CD14-positive monocyte (primary cell): Measurements from ENCODE around the gene MARK4. TPM values are rescaled to one million over a fixed set of nuclear protein-coding genes. Genes with fewer than 3 reads are reported as not detected.
A peak's percentile ranks its signal among the peaks of the same experiment; 100 is the strongest.

Experiments
- DNase-seq, 3 donors: peaks; one replicate each; pipeline ENCODE4 v3.0.0-alpha.2; 2011 to 2022
- H2AFZ ChIP-seq: 2 replicates; pipeline ENCODE4 v1.6.0; 2012; ENCODE audit warnings: mild to moderate bottlenecking, low read depth, low read length, inconsistent platforms; ENCODE audit not compliant: insufficient read depth, poor library complexity, severe bottlenecking
- H3K27ac ChIP-seq, 2 donors: 1 replicate in 1 of 2; 2 replicates in 1 of 2; pipeline ENCODE4 v1.5.1; 2012 to 2013; ENCODE audit warnings: low read length in 2 of 2, control low read depth in 1 of 2, inconsistent platforms in 1 of 2, low read depth in 1 of 2, mild to moderate bottlenecking in 1 of 2
- H3K27me3 ChIP-seq, 2 donors: one replicate each; pipeline versions ENCODE4 v1.6.0 to v1.6.1; 2011 to 2013; ENCODE audit warnings: low read length in 2 of 2; ENCODE audit not compliant: control insufficient read depth in 2 of 2, insufficient read depth in 2 of 2
- H3K36me3 ChIP-seq, 2 donors: replicated peaks in 1 of 2; 1 replicate in 1 of 2; 2 replicates in 1 of 2; pipeline versions ENCODE4 v1.5.1 to v1.6.1; 2012 to 2013; ENCODE audit warnings: low read length in 2 of 2, control low read depth in 1 of 2, inconsistent platforms in 1 of 2, mild to moderate bottlenecking in 1 of 2; ENCODE audit not compliant: insufficient read depth in 2 of 2, control insufficient read depth in 1 of 2
- H3K4me1 ChIP-seq, 2 donors: 1 replicate in 1 of 2; 2 replicates in 1 of 2; pipeline versions ENCODE4 v1.5.1 to v1.6.1; 2012 to 2013; ENCODE audit warnings: low read length in 2 of 2, control low read depth in 1 of 2, inconsistent platforms in 1 of 2, mild to moderate bottlenecking in 1 of 2, moderate library complexity in 1 of 2; ENCODE audit not compliant: insufficient read depth in 2 of 2, control insufficient read depth in 1 of 2
- H3K4me2 ChIP-seq: replicated peaks from 2 replicates; pipeline ENCODE3; 2012; ENCODE audit warnings: low read length, moderate library complexity, mild to moderate bottlenecking; ENCODE audit not compliant: poor library complexity, severe bottlenecking; ENCODE audit errors: extremely low read depth
- H3K4me3 ChIP-seq, 3 experiments: fragments of 200-600 bp in 1 of 3; sonication (generic) in 1 of 3; replicated peaks in 1 of 3; 1 replicate in 2 of 3; 2 replicates in 1 of 3; pipeline ENCODE4 v1.5.1; 2011 to 2013; ENCODE audit warnings: low read length in 3 of 3, mild to moderate bottlenecking in 3 of 3, control low read depth in 2 of 3, low read depth in 2 of 3, inconsistent platforms in 1 of 3, moderate library complexity in 1 of 3
- H3K79me2 ChIP-seq: 2 replicates; pipeline ENCODE4 v1.6.0; 2012; ENCODE audit warnings: mild to moderate bottlenecking, control low read depth, inconsistent platforms, low read length, moderate library complexity; ENCODE audit not compliant: insufficient read depth
- H3K9ac ChIP-seq: 2 replicates; pipeline ENCODE4 v1.6.0; 2017; ENCODE audit warnings: low read length, mild to moderate bottlenecking; ENCODE audit not compliant: insufficient read depth, poor library complexity, severe bottlenecking
- H3K9me3 ChIP-seq, 2 donors: replicated peaks in 1 of 2; 1 replicate in 1 of 2; 2 replicates in 1 of 2; pipeline versions ENCODE4 v1.5.1 to v1.6.1; 2012 to 2013; ENCODE audit warnings: low read length in 2 of 2, control low read depth in 1 of 2; ENCODE audit not compliant: control insufficient read depth in 1 of 2, insufficient read depth in 1 of 2
- H4K20me1 ChIP-seq: 2 replicates; pipeline ENCODE4 v1.6.0; 2012; ENCODE audit warnings: mild to moderate bottlenecking, low read length, control low read depth, moderate library complexity; ENCODE audit not compliant: insufficient read depth
- H3K27ac Mint-ChIP-seq, 7 donors: one replicate each; pipeline ENCODE4 v1.8.0; 2020; ENCODE audit warnings: mild to moderate bottlenecking in 7 of 7, mixed read lengths in 7 of 7, moderate library complexity in 6 of 7, inconsistent platforms in 2 of 7
- H3K27me3 Mint-ChIP-seq, 3 donors: one replicate each; pipeline ENCODE4 v1.8.0; 2021 to 2022; ENCODE audit warnings: low read depth in 3 of 3, mild to moderate bottlenecking in 3 of 3, mixed read lengths in 3 of 3, moderate library complexity in 3 of 3, inconsistent platforms in 1 of 3
- H3K36me3 Mint-ChIP-seq, 2 donors: one replicate each; pipeline ENCODE4 v1.8.0; 2020; ENCODE audit warnings: mixed read lengths in 2 of 2, inconsistent platforms in 1 of 2, mild to moderate bottlenecking in 1 of 2
- H3K4me1 Mint-ChIP-seq: one replicate; pipeline ENCODE4 v1.8.0; 2020; ENCODE audit warnings: mild to moderate bottlenecking, mixed read lengths
- H3K4me3 Mint-ChIP-seq, 2 donors: one replicate each; pipeline ENCODE4 v1.8.0; 2020; ENCODE audit warnings: mild to moderate bottlenecking in 2 of 2, mixed read lengths in 2 of 2, moderate library complexity in 1 of 2
- H3K9me3 Mint-ChIP-seq, 7 donors: one replicate each; pipeline ENCODE4 v1.8.0; 2020 to 2022; ENCODE audit warnings: mixed read lengths in 7 of 7, mild to moderate bottlenecking in 6 of 7, moderate library complexity in 6 of 7, inconsistent platforms in 2 of 7
- WGBS: methylation state at CpG from one replicate; pipeline ENCODE4 v1.1.5; 2013; ENCODE audit warnings: missing lambda C conversion rate; ENCODE audit not compliant: insufficient coverage; 5-methylcytosine and 5-hydroxymethylcytosine counted together
- intact Hi-C, 2 donors: fragments of 100-400 bp; cut with micrococcal nuclease; formaldehyde crosslinking; loops; one replicate each; pipeline versions ENCODE4 v1.15.0 to v1.15.1; 2023
- polyA plus RNA-seq, 3 donors: library from polyadenylated mRNA; depleted of rRNA in 1 of 3; unstranded in 2 of 3; stranded (reverse) in 1 of 3; fragments of 300-500 nt in 2 of 3; fragments of >200 nt in 1 of 3; fragmentation: Illumina TruSeq in 2 of 3; gene quantifications; 1 replicate in 2 of 3; 2 replicates in 1 of 3; pipeline ENCODE4 v1.2.3, GENCODE V29; 2012 to 2021
- TF ChIP-seq, protein P1 (sequence below): fragments of 200-600 bp; IDR thresholded peaks from one replicate; pipeline ENCODE4 v1.8.0; 2022; ENCODE audit warnings: antibody characterized with exemption, mild to moderate bottlenecking

MARK4 gene
- polyA plus RNA-seq, 3 donors, result 0.59 to 18.4 (median 0.69) TPM

GRCh38 chr19:45294291-45295029 is 43.4 kb downstream of the MARK4 start:
- no peaks in the 10 kb centered on the region for H3K79me2 ChIP-seq
- Mint-ChIP-seq H3K36me3 (peaks cover 50 to 86% of the 10 kb centered on the region in 2 donors), H3K4me1 (peaks cover 5% of the 10 kb centered on the region), H3K27ac (peak overlapping the region in 5 of 7 donors; percentile 19 to 74 (median 22)), H3K9me3 (peaks cover 0 to 17% (median 0%) of the 10 kb centered on the region in 7 donors), H3K4me3 (no peak overlapping the region), H3K27me3 (no peaks in the 10 kb centered on the region)
- H3K36me3 ChIP-seq, result peaks cover 27 to 72% of the 10 kb centered on the region in 2 donors
- TF ChIP-seq, protein P1, sequence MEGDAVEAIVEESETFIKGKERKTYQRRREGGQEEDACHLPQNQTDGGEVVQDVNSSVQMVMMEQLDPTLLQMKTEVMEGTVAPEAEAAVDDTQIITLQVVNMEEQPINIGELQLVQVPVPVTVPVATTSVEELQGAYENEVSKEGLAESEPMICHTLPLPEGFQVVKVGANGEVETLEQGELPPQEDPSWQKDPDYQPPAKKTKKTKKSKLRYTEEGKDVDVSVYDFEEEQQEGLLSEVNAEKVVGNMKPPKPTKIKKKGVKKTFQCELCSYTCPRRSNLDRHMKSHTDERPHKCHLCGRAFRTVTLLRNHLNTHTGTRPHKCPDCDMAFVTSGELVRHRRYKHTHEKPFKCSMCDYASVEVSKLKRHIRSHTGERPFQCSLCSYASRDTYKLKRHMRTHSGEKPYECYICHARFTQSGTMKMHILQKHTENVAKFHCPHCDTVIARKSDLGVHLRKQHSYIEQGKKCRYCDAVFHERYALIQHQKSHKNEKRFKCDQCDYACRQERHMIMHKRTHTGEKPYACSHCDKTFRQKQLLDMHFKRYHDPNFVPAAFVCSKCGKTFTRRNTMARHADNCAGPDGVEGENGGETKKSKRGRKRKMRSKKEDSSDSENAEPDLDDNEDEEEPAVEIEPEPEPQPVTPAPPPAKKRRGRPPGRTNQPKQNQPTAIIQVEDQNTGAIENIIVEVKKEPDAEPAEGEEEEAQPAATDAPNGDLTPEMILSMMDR, result no peak
- no peak overlapping the region for H2AFZ ChIP-seq
- H3K27me3 ChIP-seq, result no peaks in the 10 kb centered on the region
- no peak overlapping the region for H3K4me2 ChIP-seq
- 94% methylated on average over 4 of the region's 12 CpGs for WGBS
- H3K9me3 ChIP-seq, result peaks cover 0 to 5% of the 10 kb centered on the region in 2 donors
- H4K20me1 ChIP-seq, result no peaks in the 10 kb centered on the region
- no peak overlapping the region for H3K4me3 ChIP-seq
- H3K27ac ChIP-seq, result peak overlapping the region in 1 of 2 donors; percentile 11
- intact Hi-C loops, result no loop called here
- no peak for DNase-seq
- no peak overlapping the region for H3K9ac ChIP-seq
- H3K4me1 ChIP-seq, result peaks cover 0 to 8% of the 10 kb centered on the region in 2 donors

DNA sequence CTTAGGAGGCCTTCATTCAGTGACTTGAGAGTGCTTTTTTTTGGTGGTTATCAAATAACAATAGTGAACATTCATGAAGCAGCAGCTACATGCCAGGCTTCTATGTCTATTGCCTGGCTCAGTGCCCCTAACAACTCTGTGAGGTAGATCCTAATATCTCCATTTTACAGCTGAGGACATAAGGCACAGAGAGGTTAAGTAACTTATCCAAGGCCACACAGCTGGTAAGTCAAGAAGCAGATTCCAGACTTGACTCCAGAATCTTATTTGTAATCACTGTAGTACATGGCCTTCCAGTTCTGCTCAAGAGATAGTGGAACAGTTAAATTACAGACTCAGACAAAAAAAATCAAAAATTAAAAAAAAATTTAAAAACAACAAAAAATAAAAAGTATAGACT is 44.8 kb downstream of the MARK4 start:
- peaks cover 56 to 90% of the 10 kb centered on the region in 2 donors for H3K36me3 Mint-ChIP-seq
- peaks cover 0 to 17% (median 0%) of the 10 kb centered on the region in 7 donors for H3K9me3 Mint-ChIP-seq
- no peak for DNase-seq
- no peak overlapping the region for H3K4me3 ChIP-seq
- H3K79me2 ChIP-seq, result no peaks in the 10 kb centered on the region
- peaks cover 0 to 5% of the 10 kb centered on the region in 2 donors for H3K9me3 ChIP-seq
- H3K9ac ChIP-seq, result no peak overlapping the region
- peaks cover 17 to 72% of the 10 kb centered on the region in 2 donors for H3K36me3 ChIP-seq
- H4K20me1 ChIP-seq, result no peaks in the 10 kb centered on the region
- peak overlapping the region in 4 of 7 donors; percentile 21 to 98 (median 88) for H3K27ac Mint-ChIP-seq
- TF ChIP-seq, protein P1, result no peak
- H3K27ac ChIP-seq, result no peak overlapping the region
- peaks cover 0 to 8% of the 10 kb centered on the region in 2 donors for H3K4me1 ChIP-seq
- intact Hi-C loops, result no loop called here
- H3K4me1 Mint-ChIP-seq, result peaks cover 7% of the 10 kb centered on the region
- H3K4me3 Mint-ChIP-seq, result no peak overlapping the region
- H3K4me2 ChIP-seq, result no peak overlapping the region
- H3K27me3 Mint-ChIP-seq, result no peaks in the 10 kb centered on the region
- no peaks in the 10 kb centered on the region for H3K27me3 ChIP-seq
- no peak overlapping the region for H2AFZ ChIP-seq
